Measurements from ENCODE around the gene TNKS2. TPM values are rescaled to one million over a fixed set of nuclear protein-coding genes. Genes with fewer than 3 reads are reported as not detected.

Gene TNKS2
- polyA plus RNA-seq, 1 of the 3 experiments (the other 2 are of a cell fraction) = 12.5 TPM

GRCh38 chr10:91884536-91884935 is 86.3 kb downstream of the TNKS2 start:
- Histone ChIP-seq H3K36me3 (replicated peaks in 1 of 2; ENCODE audit: control insufficient read depth in 1 of 2, insufficient read depth in 2 of 2, low read length in 1 of 2) (no peaks in the 10 kb centered on the region), H3K4me3 (ENCODE audit: low read depth in 2 of 2, low read length in 1 of 2) (no peak overlapping the region), H3K27ac (ENCODE audit: low read depth in 2 of 2, low read length in 1 of 2) (no peak overlapping the region), H3K27me3 (ENCODE audit: insufficient read depth) (no peaks in the 10 kb centered on the region), H3F3A (replicated peaks; ENCODE audit: insufficient read depth) (no peaks in the 10 kb centered on the region), H2AFZ (ENCODE audit: low read depth) (no peak overlapping the region), H3K79me2 (ENCODE audit: insufficient read depth) (no peaks in the 10 kb centered on the region), H3K9me3 (no peaks in the 10 kb centered on the region), H3K4me1 (ENCODE audit: control insufficient read depth in 1 of 2, insufficient read depth in 2 of 2, low read depth in 1 of 2, low read length in 1 of 2) (peaks cover 0 to 9% of the 10 kb centered on the region in 2 experiments; a peak in 2 of 4 replicates), H3K9me2 (no peaks in the 10 kb centered on the region), H3K4me2 (no peak overlapping the region), H4K20me1 (ENCODE audit: insufficient read depth) (no peaks in the 10 kb centered on the region), H3K9ac (no peak overlapping the region)
- no peak for DNase-seq
- WGBS (ENCODE audit: low lambda C conversion rate) = 93% methylated on average over 1 of the region's 1 CpG
- TF ChIP-seq IRF3 (IDR thresholded peaks at IDR 0.05; ENCODE audit: low read depth, low read length) (no peak), MEF2A (IDR thresholded peaks at IDR 0.05; ENCODE audit: borderline replicate concordance, low read depth) (no peak), PBX3 (IDR thresholded peaks at IDR 0.05) (no peak), JUND (IDR thresholded peaks at IDR 0.05) (no peak), RFX5 (IDR thresholded peaks at IDR 0.05; ENCODE audit: low read length) (no peak), SMC3 (IDR thresholded peaks at IDR 0.05; ENCODE audit: low read depth, low read length) (no peak)
- ChIA-PET CTCF (interaction anchor here (0.7 to 0.9 kb wide), 2 partner anchors 14 to 63 kb away, joined by 3 to 4 read pairs; no protein-coding TSS in a partner anchor), POLR2A (no interaction called here)

- 96% methylated on average over 9 of the region's 9 CpGs for WGBS (ENCODE audit: low lambda C conversion rate)
- no peak overlapping the region for H3K4me3 ChIP-seq (ENCODE audit: low read depth in 2 of 2, low read length in 1 of 2)
- CTCF ChIA-PET = interaction anchor here (0.7 to 0.9 kb wide), 2 partner anchors 15 to 64 kb away, joined by 3 to 4 read pairs; no protein-coding TSS in a partner anchor
These were observed 87.3 kb downstream of the TNKS2 start for GRCh38 chr10:91885362-91886079.

GRCh38 chr10:91886954-91887271 is 88.7 kb downstream of the TNKS2 start:
- Histone ChIP-seq H3K4me2 (peak overlapping the region; percentile 78), H3K4me1 (ENCODE audit: control insufficient read depth in 1 of 2, insufficient read depth in 2 of 2, low read depth in 1 of 2, low read length in 1 of 2) (peaks cover 0 to 9% of the 10 kb centered on the region in 2 experiments; a peak in 2 of 4 replicates), H3K9me2 (no peaks in the 10 kb centered on the region), H3K36me3 (replicated peaks in 1 of 2; ENCODE audit: control insufficient read depth in 1 of 2, insufficient read depth in 2 of 2, low read length in 1 of 2) (no peaks in the 10 kb centered on the region), H3F3A (replicated peaks; ENCODE audit: insufficient read depth) (no peaks in the 10 kb centered on the region), H3K27ac (ENCODE audit: low read depth in 2 of 2, low read length in 1 of 2) (no peak overlapping the region), H4K20me1 (ENCODE audit: insufficient read depth) (no peaks in the 10 kb centered on the region), H3K4me3 (ENCODE audit: low read depth in 2 of 2, low read length in 1 of 2) (peak overlapping the region; percentile 58 to 63), H2AFZ (ENCODE audit: low read depth) (peak overlapping the region; percentile 94), H3K9ac (no peak overlapping the region), H3K27me3 (ENCODE audit: insufficient read depth) (no peaks in the 10 kb centered on the region), H3K79me2 (ENCODE audit: insufficient read depth) (no peaks in the 10 kb centered on the region), H3K9me3 (no peaks in the 10 kb centered on the region)
- POLR2A ChIA-PET = interaction anchor here (1.0 to 1.4 kb wide), 2 partner anchors 21 to 89 kb away, joined by 4 to 6 read pairs; partner anchors contain the start of gene TNKS2
- no peak for DNase-seq
- WGBS (ENCODE audit: low lambda C conversion rate) = 28% methylated on average over 6 of the region's 6 CpGs
- CTCF ChIA-PET = interaction anchor here (0.8 to 1.4 kb wide), 7 partner anchors 12 to 128 kb away, joined by 3 to 5 read pairs (median 3); no protein-coding TSS in a partner anchor
- no peak for TF ChIP-seq MXI1 (IDR thresholded peaks at IDR 0.05; ENCODE audit: low read depth, low read length)
- TF ChIP-seq IRF3 (IDR thresholded peaks at IDR 0.05; ENCODE audit: low read depth, low read length) = no peak
- TF ChIP-seq EZH2phosphoT487 (IDR thresholded peaks at IDR 0.05; ENCODE audit: borderline replicate concordance, low read depth) = no peak
- TF ChIP-seq RCOR1 (IDR thresholded peaks at IDR 0.05; ENCODE audit: low read length) = no peak
- TF ChIP-seq FOSL2 (IDR thresholded peaks at IDR 0.05; ENCODE audit: borderline replicate concordance, low read depth) = no peak
- TF ChIP-seq JUND (IDR thresholded peaks at IDR 0.05) = no peak
- TF ChIP-seq USF1 (IDR thresholded peaks at IDR 0.05; ENCODE audit: borderline replicate concordance, low read depth) = no peak
- TF ChIP-seq FOXM1 (IDR thresholded peaks at IDR 0.05; ENCODE audit: low read depth) = no peak
- no peak for TF ChIP-seq PBX3 (IDR thresholded peaks at IDR 0.05)
- TF ChIP-seq SIN3A (IDR thresholded peaks at IDR 0.05; ENCODE audit: borderline replicate concordance, low read depth, low read length) = no peak
- no peak for TF ChIP-seq NFIC (IDR thresholded peaks at IDR 0.05; ENCODE audit: borderline replicate concordance)

More at GRCh38 chr10:91885362-91886079, 87.3 kb downstream of the TNKS2 start:
- H3K27ac ChIP-seq (ENCODE audit: low read depth in 2 of 2, low read length in 1 of 2) = no peak overlapping the region
- H3K4me1 ChIP-seq (ENCODE audit: control insufficient read depth in 1 of 2, insufficient read depth in 2 of 2, low read depth in 1 of 2, low read length in 1 of 2) = peaks cover 0 to 9% of the 10 kb centered on the region in 2 experiments; a peak in 2 of 4 replicates
- no peak for DNase-seq
- H3K9ac ChIP-seq = no peak overlapping the region
- H3F3A ChIP-seq (replicated peaks; ENCODE audit: insufficient read depth) = no peaks in the 10 kb centered on the region
- TF ChIP-seq TCF12 (IDR thresholded peaks at IDR 0.05) = no peak
- no peaks in the 10 kb centered on the region for H3K27me3 ChIP-seq (ENCODE audit: insufficient read depth)
- H3K4me2 ChIP-seq = no peak overlapping the region
- POLR2A ChIA-PET = no interaction called here
- no peaks in the 10 kb centered on the region for H3K9me3 ChIP-seq
- no peak overlapping the region for H2AFZ ChIP-seq (ENCODE audit: low read depth)
- no peaks in the 10 kb centered on the region for H3K9me2 ChIP-seq
- H3K79me2 ChIP-seq (ENCODE audit: insufficient read depth) = no peaks in the 10 kb centered on the region
- H4K20me1 ChIP-seq (ENCODE audit: insufficient read depth) = no peaks in the 10 kb centered on the region
- no peaks in the 10 kb centered on the region for H3K36me3 ChIP-seq (replicated peaks in 1 of 2; ENCODE audit: control insufficient read depth in 1 of 2, insufficient read depth in 2 of 2, low read length in 1 of 2)
